Memory B cell (primary cell): ENCODE measurements around the gene ITGB2.

ENCODE experiments used
- ATAC-seq: fragments of 150-1000 bp; cut with Tn5 transposase; 2 replicates; pipeline ENCODE4 v1.10.0; 2021; ENCODE audit warnings: low read depth, mild to moderate bottlenecking, moderate library complexity
- DNase-seq, 2 donors: peaks; one replicate each; pipeline ENCODE4 v3.0.0; 2022; ENCODE audit warnings: low spot score in 2 of 2
- H3K27ac Mint-ChIP-seq: one replicate; pipeline ENCODE4 v1.8.0; 2022; ENCODE audit warnings: mild to moderate bottlenecking, moderate library complexity, mixed read lengths
- H3K27me3 Mint-ChIP-seq: one replicate; pipeline ENCODE4 v1.8.0; 2022; ENCODE audit warnings: mixed read lengths
- H3K36me3 Mint-ChIP-seq: one replicate; pipeline ENCODE4 v1.8.0; 2022; ENCODE audit warnings: mild to moderate bottlenecking, mixed read lengths
- H3K4me1 Mint-ChIP-seq: one replicate; pipeline ENCODE4 v1.8.0; 2022; ENCODE audit warnings: mixed read lengths
- H3K4me3 Mint-ChIP-seq: one replicate; pipeline ENCODE4 v1.8.0; 2022; ENCODE audit warnings: mild to moderate bottlenecking, moderate library complexity, mixed read lengths
- H3K9me3 Mint-ChIP-seq: one replicate; pipeline ENCODE4 v1.8.0; 2022; ENCODE audit warnings: mixed read lengths

ITGB2 gene

GRCh38 chr21:44854664-44855446 lies 65.8 kb downstream of the ITGB2 start:
- Mint-ChIP-seq H3K4me1 (no peaks in the 10 kb centered on the region), H3K4me3 (no peak overlapping the region), H3K9me3 (no peaks in the 10 kb centered on the region), H3K27ac (no peak overlapping the region), H3K36me3 (peaks cover 26% of the 10 kb centered on the region), H3K27me3 (no peaks in the 10 kb centered on the region)
- no peak for ATAC-seq
- DNase-seq: no peak

- Mint-ChIP-seq H3K27me3 (no peaks in the 10 kb centered on the region), H3K4me1 (no peaks in the 10 kb centered on the region), H3K27ac (no peak overlapping the region), H3K4me3 (no peak overlapping the region), H3K9me3 (no peaks in the 10 kb centered on the region), H3K36me3 (peaks cover 23% of the 10 kb centered on the region)
- DNase-seq (no peak), ATAC-seq (no peak)
These were observed 66.4 kb downstream of the ITGB2 start for GRCh38 chr21:44854391-44854663.

DNA sequence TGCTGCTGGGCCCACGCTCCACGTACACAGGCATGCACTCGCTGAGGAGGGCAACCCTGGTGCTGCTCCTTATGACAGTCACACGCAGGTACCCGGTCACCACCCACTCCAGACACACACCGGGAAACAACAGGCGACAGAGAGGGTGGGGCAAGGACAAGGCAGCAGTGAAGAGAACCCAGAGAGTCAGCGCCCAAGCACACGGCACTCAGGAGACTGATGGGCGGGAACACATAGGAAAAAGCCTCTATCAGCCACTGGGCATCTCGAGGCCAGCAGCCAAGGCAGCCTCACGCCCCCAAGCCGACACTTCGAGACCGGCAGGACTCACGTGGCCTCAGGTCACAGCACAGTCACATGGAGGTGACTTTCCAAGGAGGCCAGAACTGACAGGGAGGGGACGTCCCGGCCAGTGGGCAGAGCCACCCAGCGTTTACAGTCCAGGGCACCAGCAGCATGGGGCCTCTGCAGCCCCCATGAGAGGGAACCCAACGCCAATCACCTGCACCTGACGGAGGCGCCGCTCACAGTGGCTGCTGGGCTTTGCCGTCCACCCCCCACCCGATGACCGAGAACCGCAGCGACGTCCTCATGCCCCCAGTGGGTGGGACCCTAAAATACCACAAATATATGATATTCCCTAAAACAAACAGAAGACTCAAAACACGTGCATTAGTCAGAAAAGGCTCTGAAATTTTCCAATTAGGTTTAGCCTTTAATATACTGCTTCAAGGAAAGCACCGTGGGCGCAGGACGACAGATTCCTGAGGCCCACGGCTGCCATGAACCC lies 66.9 kb downstream of the ITGB2 start:
- Mint-ChIP-seq H3K4me3 (no peak overlapping the region), H3K36me3 (peaks cover 23% of the 10 kb centered on the region), H3K4me1 (no peaks in the 10 kb centered on the region), H3K27me3 (no peaks in the 10 kb centered on the region), H3K27ac (no peak overlapping the region), H3K9me3 (no peaks in the 10 kb centered on the region)
- DNase-seq: no peak
- no peak for ATAC-seq

DNA sequence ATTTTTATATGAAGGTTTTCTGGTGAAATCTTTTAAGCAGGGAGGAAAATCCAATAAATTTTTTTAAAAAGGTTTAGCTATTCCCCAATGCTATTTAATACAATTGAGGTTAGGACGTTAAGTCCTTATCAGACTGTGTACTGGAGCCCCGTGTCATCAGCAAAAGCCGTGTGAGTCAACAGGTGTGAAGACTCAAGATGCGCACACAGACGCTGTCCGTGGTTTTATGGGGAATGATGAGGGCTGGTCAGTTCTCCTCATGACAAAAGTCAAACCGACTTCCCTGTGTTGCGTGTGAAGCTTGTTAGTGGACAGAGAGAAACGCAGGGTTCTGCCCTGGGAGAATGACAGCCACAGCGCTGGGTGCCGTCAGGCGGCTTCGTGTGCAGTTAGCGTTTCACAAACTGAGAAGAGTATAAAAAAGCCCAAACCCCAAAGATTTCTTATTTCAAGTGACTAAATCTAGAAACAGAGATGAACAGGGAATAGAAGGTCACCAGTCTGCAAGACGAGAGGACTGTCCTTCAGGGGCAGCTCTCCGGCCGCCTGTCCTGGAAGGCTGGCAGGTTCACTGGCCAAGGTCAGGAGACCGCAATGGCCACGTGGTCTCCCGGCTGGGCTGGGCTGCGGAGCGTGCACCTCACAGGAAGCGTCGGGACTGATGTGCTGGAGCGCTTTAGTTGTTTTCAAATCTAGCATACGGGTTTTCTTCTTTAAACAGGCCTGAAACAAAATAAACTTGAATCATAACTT lies 69.6 kb downstream of the ITGB2 start:
- DNase-seq (no peak), ATAC-seq (no peak)
- H3K4me3 Mint-ChIP-seq: no peak overlapping the region
- H3K4me1 Mint-ChIP-seq: peaks cover 4% of the 10 kb centered on the region
- H3K9me3 Mint-ChIP-seq: no peaks in the 10 kb centered on the region
- no peak overlapping the region for H3K27ac Mint-ChIP-seq
- peaks cover 18% of the 10 kb centered on the region for H3K36me3 Mint-ChIP-seq
- H3K27me3 Mint-ChIP-seq: no peaks in the 10 kb centered on the region

GRCh38 chr21:44850208-44850800 lies 70.4 kb downstream of the ITGB2 start:
- Mint-ChIP-seq H3K4me3 (no peak overlapping the region), H3K36me3 (peaks cover 15% of the 10 kb centered on the region), H3K27ac (no peak overlapping the region), H3K4me1 (peaks cover 4% of the 10 kb centered on the region), H3K27me3 (no peaks in the 10 kb centered on the region), H3K9me3 (no peaks in the 10 kb centered on the region)
- ATAC-seq: no peak
- DNase-seq: no peak

DNA sequence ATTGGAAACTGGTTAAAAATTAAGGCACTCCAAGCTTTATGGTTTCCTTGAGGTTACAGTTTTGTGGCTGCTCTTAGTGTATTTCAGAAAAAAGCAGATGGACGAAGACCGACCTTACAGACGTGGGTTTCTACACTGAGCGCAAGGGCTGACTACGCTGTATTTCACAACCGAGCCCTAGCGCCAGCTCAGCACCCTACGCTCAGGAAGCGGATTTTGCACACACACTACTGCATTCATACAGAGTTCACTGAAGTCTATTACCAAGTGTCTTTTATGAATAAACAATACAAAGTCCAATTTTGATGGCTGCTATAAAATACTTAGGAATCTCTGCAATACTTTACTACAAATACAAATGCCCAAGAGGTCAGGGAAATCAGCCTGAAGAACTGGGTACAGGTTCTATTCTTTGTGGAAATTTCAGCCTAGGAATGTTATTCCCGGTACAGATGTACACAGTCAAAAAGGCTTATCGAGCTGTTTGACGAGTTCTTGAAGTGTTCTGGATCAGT lies 71.0 kb downstream of the ITGB2 start:
- DNase-seq (no peak), ATAC-seq (no peak)
- peaks cover 10% of the 10 kb centered on the region for H3K36me3 Mint-ChIP-seq
- no peak overlapping the region for H3K4me3 Mint-ChIP-seq
- peaks cover 1% of the 10 kb centered on the region for H3K27me3 Mint-ChIP-seq
- H3K4me1 Mint-ChIP-seq: peaks cover 4% of the 10 kb centered on the region
- no peak overlapping the region for H3K27ac Mint-ChIP-seq
- H3K9me3 Mint-ChIP-seq: no peaks in the 10 kb centered on the region

- no peaks in the 10 kb centered on the region for H3K9me3 Mint-ChIP-seq
- peaks cover 7% of the 10 kb centered on the region for H3K36me3 Mint-ChIP-seq
- ATAC-seq (no peak), DNase-seq (no peak)
- no peak overlapping the region for H3K27ac Mint-ChIP-seq
- H3K4me3 Mint-ChIP-seq: no peak overlapping the region
- peaks cover 4% of the 10 kb centered on the region for H3K4me1 Mint-ChIP-seq
- H3K27me3 Mint-ChIP-seq: peaks cover 3% of the 10 kb centered on the region
These were observed 71.7 kb downstream of the ITGB2 start for GRCh38 chr21:44848821-44849521.

DNA sequence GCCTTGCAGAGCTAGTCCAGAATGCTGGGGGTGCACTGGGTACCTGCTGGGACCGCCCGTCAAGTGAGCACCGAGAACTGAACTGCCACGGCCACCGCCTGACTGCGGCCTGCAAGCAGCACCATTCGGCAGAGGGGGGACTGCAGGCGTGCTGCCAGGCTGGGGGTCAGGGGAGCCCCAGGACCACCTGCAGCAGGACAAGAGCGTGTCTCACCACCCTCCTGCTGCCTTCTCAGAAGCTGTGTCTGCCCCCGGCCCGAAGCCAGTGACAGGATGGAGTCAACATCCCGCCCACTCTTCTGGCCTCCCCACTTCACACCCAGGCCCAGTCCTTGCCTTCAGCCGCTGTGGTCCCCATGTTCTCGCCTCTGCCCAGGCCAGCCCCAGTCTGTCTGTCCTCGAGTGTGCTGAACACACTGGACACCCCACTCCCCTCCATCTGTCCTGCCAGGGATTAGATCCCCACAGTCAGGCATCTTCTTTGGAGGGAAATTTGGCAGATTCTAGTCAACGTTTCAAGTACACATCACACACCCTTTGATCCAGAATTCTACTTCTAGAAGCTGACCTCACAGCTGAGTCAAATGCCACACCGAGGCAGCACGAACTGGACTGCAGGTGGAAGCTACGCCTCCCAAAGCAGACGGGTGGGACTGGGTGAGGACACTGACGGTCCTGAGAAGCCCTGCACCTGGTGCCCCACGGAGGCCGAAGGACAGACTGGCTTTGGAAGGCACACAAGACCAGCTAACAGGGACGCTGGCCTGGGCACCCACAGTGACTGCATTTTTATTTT lies 73.2 kb downstream of the ITGB2 start:
- Mint-ChIP-seq H3K27ac (no peak overlapping the region), H3K36me3 (peaks cover 5% of the 10 kb centered on the region), H3K4me1 (peaks cover 4% of the 10 kb centered on the region), H3K9me3 (no peaks in the 10 kb centered on the region), H3K4me3 (peak overlapping the region; percentile 37), H3K27me3 (peaks cover 4% of the 10 kb centered on the region)
- ATAC-seq: no peak
- no peak for DNase-seq

- Mint-ChIP-seq H3K4me3 (peak overlapping the region; percentile 54), H3K27ac (no peak overlapping the region), H3K36me3 (peaks cover 5% of the 10 kb centered on the region), H3K4me1 (peaks cover 4% of the 10 kb centered on the region), H3K27me3 (peaks cover 5% of the 10 kb centered on the region), H3K9me3 (no peaks in the 10 kb centered on the region)
- ATAC-seq (peak; percentile 80), DNase-seq (peak in 1 of 2 donors; percentile 33)
These were observed 74.0 kb downstream of the ITGB2 start for GRCh38 chr21:44846485-44847260.

DNA sequence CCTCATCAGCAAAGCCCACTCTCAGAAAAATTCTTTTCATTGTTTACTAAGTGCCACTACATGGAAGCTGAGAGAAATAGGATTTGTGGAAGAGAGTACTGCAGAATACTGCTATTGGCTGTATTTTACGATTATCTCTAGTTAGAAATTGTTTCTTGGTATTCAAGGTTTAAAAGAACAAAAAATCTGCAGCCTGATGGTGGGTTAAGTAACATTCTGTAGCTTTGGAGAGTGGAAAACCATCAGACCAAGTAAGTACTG lies 74.5 kb downstream of the ITGB2 start:
- Mint-ChIP-seq H3K27ac (no peak overlapping the region), H3K9me3 (no peaks in the 10 kb centered on the region), H3K27me3 (peaks cover 7% of the 10 kb centered on the region), H3K4me3 (peak overlapping the region; percentile 54), H3K36me3 (peaks cover 5% of the 10 kb centered on the region), H3K4me1 (peaks cover 4% of the 10 kb centered on the region)
- ATAC-seq (no peak), DNase-seq (no peak)

DNA sequence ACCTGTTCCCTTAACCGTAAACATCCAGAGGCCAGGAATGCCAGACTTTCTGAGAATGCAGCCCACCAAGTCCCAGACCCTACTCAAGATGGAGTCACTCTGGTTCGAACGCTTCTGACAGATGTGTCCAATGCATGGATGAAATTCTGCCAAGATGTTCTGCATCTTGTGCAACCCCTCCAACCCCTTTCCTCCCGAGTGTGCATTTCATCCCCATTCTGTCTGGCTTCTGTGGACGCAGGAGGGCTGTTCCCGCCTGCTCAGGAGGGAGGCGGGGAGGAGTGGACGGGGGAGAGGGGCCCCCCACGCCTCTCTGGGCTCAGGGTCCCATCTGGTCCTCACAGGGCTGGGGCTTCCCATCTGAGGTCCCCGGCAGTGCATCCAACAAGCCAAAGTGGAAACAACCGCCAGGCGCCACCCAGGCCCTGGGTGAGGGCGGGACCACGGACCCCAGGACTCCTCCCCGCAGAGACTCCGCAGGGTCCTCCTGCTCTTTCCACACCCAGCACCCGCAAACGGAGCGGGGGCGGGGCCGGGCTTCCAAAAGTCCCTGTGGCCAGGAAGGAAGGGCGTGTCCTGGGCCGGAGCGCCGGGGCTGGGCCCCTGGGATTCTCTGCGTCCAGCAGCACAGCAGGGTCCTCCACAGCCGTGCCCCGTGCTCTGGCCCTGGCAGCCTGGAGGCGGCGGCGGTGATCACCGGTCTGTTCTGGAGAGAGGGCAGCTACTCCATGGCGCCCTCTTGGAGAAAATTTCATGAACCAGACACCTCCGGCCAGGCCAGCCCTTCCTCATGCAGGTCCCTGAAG lies 75.1 kb downstream of the ITGB2 start:
- no peak overlapping the region for H3K27ac Mint-ChIP-seq
- ATAC-seq (peak; percentile 57), DNase-seq (peak; percentile 9 to 31)
- peaks cover 4% of the 10 kb centered on the region for H3K4me1 Mint-ChIP-seq
- peaks cover 7% of the 10 kb centered on the region for H3K27me3 Mint-ChIP-seq
- peak overlapping the region; percentile 54 for H3K4me3 Mint-ChIP-seq
- H3K36me3 Mint-ChIP-seq: peaks cover 2% of the 10 kb centered on the region
- no peaks in the 10 kb centered on the region for H3K9me3 Mint-ChIP-seq

DNA sequence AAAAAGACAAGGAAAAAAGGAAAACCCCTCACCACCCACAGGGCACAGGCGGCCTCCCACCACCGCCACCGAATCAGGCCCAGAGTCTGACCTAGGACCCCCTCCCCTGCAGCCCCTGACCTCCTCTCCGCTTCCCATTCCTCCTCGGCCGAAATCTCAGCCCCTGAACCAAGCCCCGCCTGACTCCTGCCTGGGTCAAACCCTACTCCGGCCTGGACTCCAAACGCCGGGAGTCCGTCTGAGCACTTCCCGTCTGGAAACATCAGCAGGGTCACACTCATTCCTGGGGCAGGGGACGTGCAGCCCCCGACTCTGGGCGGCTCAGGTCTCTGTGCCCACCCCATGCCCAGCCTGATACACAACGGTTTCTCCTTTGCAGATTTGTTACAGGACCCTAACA lies 76.4 kb downstream of the ITGB2 start:
- ATAC-seq (no peak), DNase-seq (no peak)
- peaks cover 2% of the 10 kb centered on the region for H3K36me3 Mint-ChIP-seq
- no peaks in the 10 kb centered on the region for H3K9me3 Mint-ChIP-seq
- H3K27ac Mint-ChIP-seq: no peak overlapping the region
- no peak overlapping the region for H3K4me3 Mint-ChIP-seq
- peaks cover 8% of the 10 kb centered on the region for H3K27me3 Mint-ChIP-seq
- peaks cover 4% of the 10 kb centered on the region for H3K4me1 Mint-ChIP-seq
